Measurements from ENCODE around the gene CKAP4. TPM values are rescaled to one million over a fixed set of nuclear protein-coding genes. Genes with fewer than 3 reads are reported as not detected.
A peak's percentile ranks its signal among the peaks of the same experiment; 100 is the strongest.

CKAP4 gene, protein sequence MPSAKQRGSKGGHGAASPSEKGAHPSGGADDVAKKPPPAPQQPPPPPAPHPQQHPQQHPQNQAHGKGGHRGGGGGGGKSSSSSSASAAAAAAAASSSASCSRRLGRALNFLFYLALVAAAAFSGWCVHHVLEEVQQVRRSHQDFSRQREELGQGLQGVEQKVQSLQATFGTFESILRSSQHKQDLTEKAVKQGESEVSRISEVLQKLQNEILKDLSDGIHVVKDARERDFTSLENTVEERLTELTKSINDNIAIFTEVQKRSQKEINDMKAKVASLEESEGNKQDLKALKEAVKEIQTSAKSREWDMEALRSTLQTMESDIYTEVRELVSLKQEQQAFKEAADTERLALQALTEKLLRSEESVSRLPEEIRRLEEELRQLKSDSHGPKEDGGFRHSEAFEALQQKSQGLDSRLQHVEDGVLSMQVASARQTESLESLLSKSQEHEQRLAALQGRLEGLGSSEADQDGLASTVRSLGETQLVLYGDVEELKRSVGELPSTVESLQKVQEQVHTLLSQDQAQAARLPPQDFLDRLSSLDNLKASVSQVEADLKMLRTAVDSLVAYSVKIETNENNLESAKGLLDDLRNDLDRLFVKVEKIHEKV
- polyA plus RNA-seq (2011; rRNA removed) (96.5 and 108 TPM in 2 replicates), polyA plus RNA-seq (2017; fragmentation: RNase III; extraction: RNeasy Plus Mini Kit Qiagen cat#74134 plus additional on column Dnase treatment) (62.6 to 71.7 TPM (median 70.4 TPM) in 3 replicates), polyA minus RNA-seq (2011; rRNA and poly(A)+ RNA removed) (36.8 and 40.3 TPM in 2 replicates)
- 39.5 and 50.8 TPM in 2 replicates for polyA plus RNA-seq (2012; cell fraction: cytosol; rRNA removed)
- 59.8 and 68.1 TPM in 2 replicates for polyA plus RNA-seq (2012; cell fraction: nucleus; rRNA removed)

DNA sequence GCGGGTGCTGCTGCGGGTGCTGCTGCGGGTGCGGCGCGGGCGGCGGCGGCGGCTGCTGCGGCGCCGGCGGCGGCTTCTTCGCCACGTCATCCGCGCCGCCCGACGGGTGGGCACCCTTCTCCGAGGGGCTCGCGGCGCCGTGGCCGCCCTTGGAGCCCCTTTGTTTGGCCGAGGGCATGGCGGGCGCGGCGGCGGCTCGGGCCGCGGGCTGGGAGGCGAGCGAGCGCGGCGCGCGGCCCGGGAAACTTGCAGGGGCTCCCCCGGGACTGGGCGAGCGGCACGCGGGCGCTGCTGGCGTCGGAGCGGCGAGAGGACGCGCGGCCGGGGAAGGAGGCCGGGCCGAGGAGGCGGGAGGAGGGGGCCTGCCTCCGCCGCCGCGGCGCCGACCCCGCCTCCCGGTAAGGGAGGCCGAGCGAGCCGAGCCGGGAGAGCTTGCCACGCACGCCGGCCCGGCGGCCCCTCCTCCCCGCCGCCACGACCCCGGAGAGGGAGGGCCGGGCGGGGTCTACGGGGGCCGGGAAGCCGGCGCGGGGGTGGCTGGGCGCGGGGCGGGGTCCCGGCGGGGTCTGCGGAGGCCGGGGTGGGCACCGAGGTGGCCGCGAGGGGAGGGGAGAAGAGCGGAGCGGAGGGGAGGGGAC, at the start of gene CKAP4:
Gene CKAP4 (minus strand): TSS at position 347 of the 638 bp plus-strand sequence. CDS start 169 bp downstream, at position 178.
- no peak for FAIRE-seq
- POLR2A ChIA-PET: interaction anchor here (0.5 to 3.2 kb wide), 6 partner anchors 10 to 891 kb away, joined by 3 to 17 read pairs (median 8); partner anchors contain the start of gene POLR3B
- 3% methylated on average over 18 of the region's 102 CpGs for WGBS (ENCODE audit: missing lambda C conversion rate)
- TF ChIP-seq JUN (IDR thresholded peaks at IDR 0.05): peak; percentile 67 to 83; a peak in 4 of 5 replicates
- TF ChIP-seq, protein P1, sequence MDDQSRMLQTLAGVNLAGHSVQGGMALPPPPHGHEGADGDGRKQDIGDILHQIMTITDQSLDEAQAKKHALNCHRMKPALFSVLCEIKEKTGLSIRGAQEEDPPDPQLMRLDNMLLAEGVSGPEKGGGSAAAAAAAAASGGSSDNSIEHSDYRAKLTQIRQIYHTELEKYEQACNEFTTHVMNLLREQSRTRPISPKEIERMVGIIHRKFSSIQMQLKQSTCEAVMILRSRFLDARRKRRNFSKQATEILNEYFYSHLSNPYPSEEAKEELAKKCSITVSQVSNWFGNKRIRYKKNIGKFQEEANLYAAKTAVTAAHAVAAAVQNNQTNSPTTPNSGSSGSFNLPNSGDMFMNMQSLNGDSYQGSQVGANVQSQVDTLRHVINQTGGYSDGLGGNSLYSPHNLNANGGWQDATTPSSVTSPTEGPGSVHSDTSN (IDR thresholded peaks at IDR 0.05): no peak
- TF ChIP-seq, protein P2, sequence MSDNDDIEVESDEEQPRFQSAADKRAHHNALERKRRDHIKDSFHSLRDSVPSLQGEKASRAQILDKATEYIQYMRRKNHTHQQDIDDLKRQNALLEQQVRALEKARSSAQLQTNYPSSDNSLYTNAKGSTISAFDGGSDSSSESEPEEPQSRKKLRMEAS (IDR thresholded peaks at IDR 0.05): peak; percentile 64; the same call in 1 of the 2 replicates
- peak; percentile 68 for TF ChIP-seq POLR2A (IDR thresholded peaks at IDR 0.05; ENCODE audit: low read length)
- no peak for TF ChIP-seq HOXB13 (CRISPR knock-in tag; IDR thresholded peaks at IDR 0.05; ENCODE audit: low read depth)
- TF ChIP-seq, protein P3, sequence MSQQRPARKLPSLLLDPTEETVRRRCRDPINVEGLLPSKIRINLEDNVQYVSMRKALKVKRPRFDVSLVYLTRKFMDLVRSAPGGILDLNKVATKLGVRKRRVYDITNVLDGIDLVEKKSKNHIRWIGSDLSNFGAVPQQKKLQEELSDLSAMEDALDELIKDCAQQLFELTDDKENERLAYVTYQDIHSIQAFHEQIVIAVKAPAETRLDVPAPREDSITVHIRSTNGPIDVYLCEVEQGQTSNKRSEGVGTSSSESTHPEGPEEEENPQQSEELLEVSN (IDR thresholded peaks at IDR 0.05; ENCODE audit: borderline replicate concordance, low read depth): peak; percentile 58; the same call in 1 of the 2 replicates
- no peak for TF ChIP-seq FOXS1 (CRISPR knock-in tag; IDR thresholded peaks at IDR 0.05)
- TF ChIP-seq, protein P4, sequence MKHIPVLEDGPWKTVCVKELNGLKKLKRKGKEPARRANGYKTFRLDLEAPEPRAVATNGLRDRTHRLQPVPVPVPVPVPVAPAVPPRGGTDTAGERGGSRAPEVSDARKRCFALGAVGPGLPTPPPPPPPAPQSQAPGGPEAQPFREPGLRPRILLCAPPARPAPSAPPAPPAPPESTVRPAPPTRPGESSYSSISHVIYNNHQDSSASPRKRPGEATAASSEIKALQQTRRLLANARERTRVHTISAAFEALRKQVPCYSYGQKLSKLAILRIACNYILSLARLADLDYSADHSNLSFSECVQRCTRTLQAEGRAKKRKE (CRISPR knock-in tag; IDR thresholded peaks at IDR 0.05; ENCODE audit: low read depth): no peak
- TF ChIP-seq CBX8 (IDR thresholded peaks at IDR 0.05): no peak
- TF ChIP-seq KDM5A (IDR thresholded peaks at IDR 0.05): no peak
- TF ChIP-seq, protein P5, sequence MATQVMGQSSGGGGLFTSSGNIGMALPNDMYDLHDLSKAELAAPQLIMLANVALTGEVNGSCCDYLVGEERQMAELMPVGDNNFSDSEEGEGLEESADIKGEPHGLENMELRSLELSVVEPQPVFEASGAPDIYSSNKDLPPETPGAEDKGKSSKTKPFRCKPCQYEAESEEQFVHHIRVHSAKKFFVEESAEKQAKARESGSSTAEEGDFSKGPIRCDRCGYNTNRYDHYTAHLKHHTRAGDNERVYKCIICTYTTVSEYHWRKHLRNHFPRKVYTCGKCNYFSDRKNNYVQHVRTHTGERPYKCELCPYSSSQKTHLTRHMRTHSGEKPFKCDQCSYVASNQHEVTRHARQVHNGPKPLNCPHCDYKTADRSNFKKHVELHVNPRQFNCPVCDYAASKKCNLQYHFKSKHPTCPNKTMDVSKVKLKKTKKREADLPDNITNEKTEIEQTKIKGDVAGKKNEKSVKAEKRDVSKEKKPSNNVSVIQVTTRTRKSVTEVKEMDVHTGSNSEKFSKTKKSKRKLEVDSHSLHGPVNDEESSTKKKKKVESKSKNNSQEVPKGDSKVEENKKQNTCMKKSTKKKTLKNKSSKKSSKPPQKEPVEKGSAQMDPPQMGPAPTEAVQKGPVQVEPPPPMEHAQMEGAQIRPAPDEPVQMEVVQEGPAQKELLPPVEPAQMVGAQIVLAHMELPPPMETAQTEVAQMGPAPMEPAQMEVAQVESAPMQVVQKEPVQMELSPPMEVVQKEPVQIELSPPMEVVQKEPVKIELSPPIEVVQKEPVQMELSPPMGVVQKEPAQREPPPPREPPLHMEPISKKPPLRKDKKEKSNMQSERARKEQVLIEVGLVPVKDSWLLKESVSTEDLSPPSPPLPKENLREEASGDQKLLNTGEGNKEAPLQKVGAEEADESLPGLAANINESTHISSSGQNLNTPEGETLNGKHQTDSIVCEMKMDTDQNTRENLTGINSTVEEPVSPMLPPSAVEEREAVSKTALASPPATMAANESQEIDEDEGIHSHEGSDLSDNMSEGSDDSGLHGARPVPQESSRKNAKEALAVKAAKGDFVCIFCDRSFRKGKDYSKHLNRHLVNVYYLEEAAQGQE (IDR thresholded peaks at IDR 0.05): no peak
- Histone ChIP-seq H3K4me2 (peak within 1 kb of the TSS; percentile 78), H3K4me3 (peak within 1 kb of the TSS; percentile 98), H3K4me1 (peaks cover 29% of the 10 kb centered on the region), H3K27ac (peak within 1 kb of the TSS; percentile 95 to 97), H3K9me3 (no peaks in the 10 kb centered on the region)
- CTCF ChIA-PET: interaction anchor here (1.4 to 1.7 kb wide), 4 partner anchors 10 to 98 kb away, joined by 3 to 8 read pairs (median 4); no protein-coding TSS in a partner anchor
- peak; percentile 64 to 75 for ATAC-seq
- peak; percentile 65 to 74 for DNase-seq (ENCODE audit: low read depth in 1 of 2, low spot score in 1 of 2)

DNA sequence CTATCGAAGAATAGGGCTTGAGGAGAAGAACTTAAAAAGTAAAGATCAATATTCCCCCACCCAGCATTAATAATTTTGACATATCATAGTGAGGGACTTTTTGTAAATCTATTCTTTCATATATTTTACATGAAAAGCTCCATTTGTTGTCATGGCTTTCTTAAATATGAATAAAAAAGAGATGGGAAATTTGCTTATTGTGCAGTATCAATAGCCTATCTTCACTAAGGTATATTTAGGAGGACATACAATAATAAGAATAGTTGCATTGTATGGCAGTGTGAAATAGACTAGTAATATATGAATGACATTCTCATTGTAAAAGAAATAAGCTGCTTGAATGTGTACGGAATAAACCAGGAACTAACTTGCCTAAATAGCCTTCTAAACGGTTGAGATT, 49.3 kb upstream of the CKAP4 start:
- Histone ChIP-seq H3K4me1 (peaks cover 23% of the 10 kb centered on the region), H3K4me3 (no peak overlapping the region), H3K27ac (peak overlapping the region in 1 of 2 experiments; percentile 57; a peak in 1 of 6 replicates), H3K9me3 (no peaks in the 10 kb centered on the region), H3K4me2 (no peak overlapping the region)
- peak; percentile 70 for TF ChIP-seq MAFK (IDR thresholded peaks at IDR 0.05; ENCODE audit: partially characterized antibody)
- TF ChIP-seq, protein P6, sequence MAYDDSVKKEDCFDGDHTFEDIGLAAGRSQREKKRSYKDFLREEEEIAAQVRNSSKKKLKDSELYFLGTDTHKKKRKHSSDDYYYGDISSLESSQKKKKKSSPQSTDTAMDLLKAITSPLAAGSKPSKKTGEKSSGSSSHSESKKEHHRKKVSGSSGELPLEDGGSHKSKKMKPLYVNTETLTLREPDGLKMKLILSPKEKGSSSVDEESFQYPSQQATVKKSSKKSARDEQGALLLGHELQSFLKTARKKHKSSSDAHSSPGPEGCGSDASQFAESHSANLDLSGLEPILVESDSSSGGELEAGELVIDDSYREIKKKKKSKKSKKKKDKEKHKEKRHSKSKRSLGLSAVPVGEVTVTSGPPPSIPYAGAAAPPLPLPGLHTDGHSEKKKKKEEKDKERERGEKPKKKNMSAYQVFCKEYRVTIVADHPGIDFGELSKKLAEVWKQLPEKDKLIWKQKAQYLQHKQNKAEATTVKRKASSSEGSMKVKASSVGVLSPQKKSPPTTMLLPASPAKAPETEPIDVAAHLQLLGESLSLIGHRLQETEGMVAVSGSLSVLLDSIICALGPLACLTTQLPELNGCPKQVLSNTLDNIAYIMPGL (CRISPR knock-in tag; IDR thresholded peaks at IDR 0.05; ENCODE audit: borderline replicate concordance): no peak
- CTCF ChIA-PET: interaction anchor here (0.6 to 3.7 kb wide), 4 partner anchors 14 to 1113 kb away, joined by 4 to 19 read pairs (median 10); partner anchors contain the start of gene POLR3B
- no peak for FAIRE-seq
- no peak for DNase-seq (ENCODE audit: low read depth in 1 of 2, low spot score in 1 of 2)
- POLR2A ChIA-PET: no interaction called here
- ATAC-seq: no peak
- 91% methylated on average over 3 of the region's 3 CpGs for WGBS (ENCODE audit: missing lambda C conversion rate)
